ENCODE results near the gene PPIH. TPM values are rescaled to one million over a fixed set of nuclear protein-coding genes. Genes with fewer than 3 reads are reported as not detected.
"Not testable (repeated sequence)": the region's sequence is repeated elsewhere in the genome, so short reads cannot be mapped to it uniquely, and the experiment has no call there.

PPIH gene
- total RNA-seq, 1 donor from 2014 or later, result 20.3 TPM

GRCh38 chr1:42680921-42681683 lies 22.9 kb downstream of the PPIH start:
- DNase-seq (no peak), ATAC-seq (no peak)
- intact Hi-C loops (cut with micrococcal nuclease), result no loop called here

GRCh38 chr1:42681741-42682483 lies 23.7 kb downstream of the PPIH start, which contains the start of gene YBX1:
YBX1 (plus strand) TSS chr1:42682418; CDS start chr1:42682566, 148 bp downstream.
- DNase-seq, result peak; percentile 95
- peak; percentile 97 for ATAC-seq
- intact Hi-C loops (cut with micrococcal nuclease), result no loop called here

DNA sequence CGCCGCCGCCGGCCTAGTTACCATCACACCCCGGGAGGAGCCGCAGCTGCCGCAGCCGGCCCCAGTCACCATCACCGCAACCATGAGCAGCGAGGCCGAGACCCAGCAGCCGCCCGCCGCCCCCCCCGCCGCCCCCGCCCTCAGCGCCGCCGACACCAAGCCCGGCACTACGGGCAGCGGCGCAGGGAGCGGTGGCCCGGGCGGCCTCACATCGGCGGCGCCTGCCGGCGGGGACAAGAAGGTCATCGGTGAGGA lies 24.2 kb downstream of the PPIH start:
- DNase-seq; intact Hi-C loops (cut with micrococcal nuclease): not testable (repeated sequence)
- ATAC-seq, result peak; percentile 14

- ATAC-seq (peak; percentile 62), DNase-seq (peak; percentile 85)
- intact Hi-C loops (cut with micrococcal nuclease), result no loop called here
Observed at GRCh38 chr1:42682739-42683531, 24.7 kb downstream of the PPIH start.

GRCh38 chr1:42684139-42684538 lies 25.9 kb downstream of the PPIH start:
- no peak for ATAC-seq

GRCh38 chr1:42686418-42686817 lies 28.2 kb downstream of the PPIH start:
- no peak for ATAC-seq
- intact Hi-C loops (cut with micrococcal nuclease), result no loop called here
- DNase-seq, result no peak

More at GRCh38 chr1:42684139-42684538, 25.9 kb downstream of the PPIH start:
- intact Hi-C loops (cut with micrococcal nuclease), result no loop called here
- DNase-seq, result no peak

- no peak for DNase-seq
- intact Hi-C loops (cut with micrococcal nuclease), result no loop called here
- ATAC-seq, result no peak
Observed at GRCh38 chr1:42689912-42690311, 31.7 kb downstream of the PPIH start.

DNA sequence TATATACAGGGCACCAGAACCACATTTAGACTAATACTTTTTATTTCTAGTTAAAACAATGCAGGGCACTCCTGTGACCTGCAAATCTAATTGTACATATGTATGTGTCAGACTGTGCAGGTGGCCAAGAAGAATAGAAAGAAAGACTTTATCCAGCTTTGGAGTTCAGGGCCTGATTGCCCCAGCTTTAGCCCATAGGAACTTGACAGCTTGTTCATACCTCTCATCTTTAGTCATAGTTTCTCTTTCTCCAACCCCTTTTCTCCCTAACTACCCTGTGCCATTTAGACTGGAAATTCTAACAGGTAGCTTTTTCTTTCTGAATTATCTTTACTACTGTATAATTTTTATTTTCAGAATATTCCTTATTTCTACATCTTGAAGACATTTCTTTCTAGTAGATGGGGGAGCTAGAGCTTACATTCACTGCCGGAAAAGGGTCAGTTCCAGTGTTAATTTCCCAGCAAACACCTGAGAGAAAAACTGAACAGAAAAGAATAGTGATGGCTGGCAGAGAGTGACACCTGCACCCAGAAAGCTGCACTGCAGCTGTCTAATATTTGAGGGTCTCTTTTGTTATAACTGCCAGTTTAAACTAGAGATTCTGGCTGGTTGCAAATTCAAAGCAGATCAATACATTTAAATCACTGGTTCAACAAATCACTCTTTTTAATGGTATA lies 32.4 kb downstream of the PPIH start:
- no peak for DNase-seq
- intact Hi-C loops (cut with micrococcal nuclease), result no loop called here
- no peak for ATAC-seq

DNA sequence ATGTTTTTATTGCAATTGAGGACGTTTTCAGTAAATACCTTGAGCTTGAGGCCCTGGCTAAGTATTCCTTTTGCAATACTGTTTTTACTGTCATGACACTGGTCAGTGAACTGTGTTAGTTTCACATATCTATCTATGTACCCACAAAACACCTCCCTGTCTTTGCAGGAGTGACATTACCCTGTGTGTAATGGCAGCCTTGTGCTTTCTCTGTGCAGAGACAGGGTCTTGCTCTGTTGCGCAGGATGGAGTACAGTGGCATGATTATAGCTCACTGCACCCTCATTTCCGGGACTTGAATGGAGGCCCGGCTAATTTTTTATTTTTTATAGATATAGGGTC lies 32.9 kb downstream of the PPIH start:
- no peak for DNase-seq
- intact Hi-C loops (cut with micrococcal nuclease), result no loop called here
- no peak for ATAC-seq

DNA sequence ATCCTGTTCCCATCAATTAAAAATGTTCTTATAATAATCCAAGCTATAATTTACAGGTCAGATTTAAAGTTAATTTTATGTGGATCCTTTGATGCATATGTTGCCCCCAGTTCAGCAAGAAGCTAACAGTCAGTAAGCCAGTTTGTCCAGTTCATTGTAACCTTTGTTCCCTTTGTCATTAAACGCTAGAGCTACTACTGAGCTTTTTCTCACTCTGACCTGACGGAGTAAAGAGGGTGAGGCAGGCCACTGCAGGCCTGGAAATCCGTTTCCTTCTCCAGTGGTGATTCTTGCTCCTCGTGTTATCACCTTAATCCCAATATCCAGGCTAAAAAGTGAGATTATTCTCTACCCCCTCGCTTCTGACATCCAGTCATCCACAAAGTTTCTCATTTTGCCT lies 34.2 kb downstream of the PPIH start:
- intact Hi-C loops (cut with micrococcal nuclease), result no loop called here
- ATAC-seq (no peak), DNase-seq (no peak)

- no peak for ATAC-seq
- intact Hi-C loops (cut with micrococcal nuclease), result no loop called here
Observed at GRCh38 chr1:42692911-42693310, 34.7 kb downstream of the PPIH start.

DNA sequence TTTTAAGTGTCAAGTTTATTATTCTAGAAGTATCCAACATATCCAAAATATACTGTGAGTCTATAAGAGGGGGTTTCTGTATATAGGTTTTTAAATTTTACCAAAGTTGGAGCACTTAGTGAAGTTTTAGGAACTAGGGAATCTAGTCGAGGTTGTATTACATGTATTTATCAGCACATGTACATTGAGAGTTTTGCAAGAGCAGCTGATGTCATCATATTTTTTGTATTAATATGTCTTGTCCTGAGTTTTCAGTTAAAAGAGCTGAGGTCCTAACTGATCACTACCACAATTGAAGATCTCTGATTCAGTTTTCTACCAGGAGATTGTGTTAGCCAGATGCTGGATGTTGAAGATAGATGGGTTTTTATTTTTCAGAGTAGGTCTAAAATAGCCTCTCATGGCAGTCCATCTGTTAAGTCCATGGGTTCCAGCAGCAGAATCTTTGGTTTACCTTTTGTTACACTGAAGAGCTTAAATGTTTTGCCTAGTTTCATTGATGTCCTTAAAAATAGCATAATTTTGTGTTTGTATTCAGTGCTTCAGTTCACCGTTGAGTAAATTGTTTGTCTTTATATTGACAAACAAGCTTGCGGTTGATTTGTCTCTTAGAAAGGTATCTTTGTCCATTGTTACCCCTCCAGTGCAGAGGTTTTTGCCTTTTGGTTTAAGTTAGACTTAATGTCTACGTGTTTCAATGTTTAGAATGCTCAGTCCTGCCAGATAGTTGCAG lies 40.0 kb downstream of the PPIH start:
- DNase-seq (no peak), ATAC-seq (no peak)
- intact Hi-C loops (cut with micrococcal nuclease), result no loop called here

More at GRCh38 chr1:42692911-42693310, 34.7 kb downstream of the PPIH start:
- DNase-seq, result no peak

DNA sequence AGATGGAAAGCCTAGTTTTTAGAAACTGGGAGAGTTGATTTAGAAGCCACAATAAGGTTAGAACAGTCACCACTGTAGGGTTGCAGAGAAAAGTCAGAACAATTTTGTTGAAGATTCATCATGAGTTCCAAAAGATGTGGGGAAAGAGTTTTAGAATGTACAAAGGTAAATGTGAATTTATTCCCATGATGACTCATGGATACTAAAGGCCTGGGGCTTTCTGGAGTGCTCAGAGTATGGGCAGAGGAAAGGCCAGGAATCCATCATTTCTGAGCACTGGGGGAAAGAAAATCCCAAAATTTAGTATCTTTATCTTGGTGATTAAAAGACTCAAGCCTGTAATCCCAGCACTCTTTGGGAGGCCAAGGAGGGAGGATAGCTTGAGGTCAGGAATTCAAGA lies 41.8 kb downstream of the PPIH start:
- ATAC-seq, result no peak
- DNase-seq, result no peak
- intact Hi-C loops (cut with micrococcal nuclease), result no loop called here

GRCh38 chr1:42703888-42704464 lies 45.8 kb downstream of the PPIH start:
- ATAC-seq (no peak), DNase-seq (no peak)
- intact Hi-C loops (cut with micrococcal nuclease), result no loop called here

DNA sequence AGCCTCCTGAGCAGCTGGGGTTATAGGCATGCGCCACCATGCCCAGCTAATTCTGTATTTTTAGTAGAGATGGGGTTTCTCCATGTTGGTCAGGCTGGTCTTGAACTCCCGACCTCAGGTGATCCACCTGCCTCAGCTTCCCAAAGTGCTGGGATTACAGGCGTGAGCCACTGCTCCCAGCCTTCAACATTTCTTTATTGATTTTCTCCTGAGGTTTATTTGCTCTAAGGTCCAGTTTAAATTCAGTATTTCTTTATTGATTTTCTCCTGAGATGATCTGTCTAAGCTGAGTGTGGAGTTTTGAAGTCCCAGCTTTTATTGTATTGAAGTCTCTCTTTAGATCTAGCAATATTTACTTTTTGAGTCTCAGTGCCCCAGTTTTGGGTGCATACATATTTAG lies 54.6 kb downstream of the PPIH start:
- intact Hi-C loops (cut with micrococcal nuclease); DNase-seq; ATAC-seq: not testable (repeated sequence)

DNA sequence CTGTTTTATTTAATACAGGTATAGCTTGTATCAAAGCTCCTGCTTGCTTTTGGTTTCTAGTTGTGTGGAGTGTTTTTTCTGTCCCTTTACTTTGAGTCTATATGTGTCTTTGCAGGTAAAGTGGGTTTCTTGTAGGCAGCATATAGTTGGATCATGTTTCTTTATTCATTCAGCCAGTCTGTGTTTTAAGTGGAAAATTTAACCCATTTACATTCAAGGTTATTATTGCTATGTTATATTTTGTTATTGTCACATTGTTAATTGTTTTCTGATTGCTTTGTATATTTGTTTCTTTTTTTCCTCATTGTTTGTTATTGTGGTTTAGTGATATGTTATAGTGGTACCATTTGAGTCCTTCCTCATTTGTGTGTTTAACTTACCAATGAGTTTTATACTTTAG lies 55.1 kb downstream of the PPIH start:
- ATAC-seq (no peak), DNase-seq (no peak)
- intact Hi-C loops (cut with micrococcal nuclease), result no loop called here

DNA sequence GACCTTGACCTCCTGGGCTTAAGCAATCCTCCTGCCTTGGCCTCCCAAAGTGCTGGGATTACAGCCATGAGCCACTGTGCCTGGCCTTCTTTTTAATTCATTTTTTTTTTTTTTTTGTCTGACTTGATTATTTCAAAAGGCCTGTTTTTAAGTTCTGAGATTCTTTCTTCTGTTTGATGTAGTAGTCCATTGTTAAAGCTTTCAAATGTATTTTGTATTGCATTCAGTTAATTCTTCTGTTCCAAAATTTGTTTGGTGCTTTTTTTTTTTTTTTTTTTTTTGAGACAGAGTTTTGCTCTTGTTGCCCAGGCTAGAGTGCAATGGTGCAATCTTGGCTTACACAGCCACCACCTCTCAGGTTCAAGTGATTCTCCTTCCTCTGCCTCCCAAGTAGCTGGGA lies 56.2 kb downstream of the PPIH start:
- ATAC-seq; DNase-seq; intact Hi-C loops (cut with micrococcal nuclease): not testable (repeated sequence)

GRCh38 chr1:42720868-42721267 lies 62.6 kb downstream of the PPIH start:
- DNase-seq (no peak), ATAC-seq (no peak)
- intact Hi-C loops (cut with micrococcal nuclease), result no loop called here

GRCh38 chr1:42721926-42722325 lies 63.7 kb downstream of the PPIH start:
- ATAC-seq (no peak), DNase-seq (no peak)
- intact Hi-C loops (cut with micrococcal nuclease), result no loop called here
